Loucy (cell line): ENCODE data around the gene CIITA.
"Not testable (repeated sequence)": the region's sequence is repeated elsewhere in the genome, so short reads cannot be mapped to it uniquely, and the experiment has no call there.

Experiments used
- EZH2phosphoT487 ChIP-seq: fragments of 200-600 bp; IDR thresholded peaks from 2 replicates; pipeline ENCODE4 v1.6.1; 2018; ENCODE audit warnings: antibody characterized with exemption, mild to moderate bottlenecking, moderate library complexity, borderline replicate concordance
- TF ChIP-seq, protein P1 (sequence below): fragments of 200-600 bp; sonication (generic); conservative IDR thresholded peaks from 2 replicates; pipeline ENCODE4 v1.5.1; 2014; ENCODE audit warnings: mild to moderate bottlenecking, antibody characterized with exemption, low read length

DNA sequence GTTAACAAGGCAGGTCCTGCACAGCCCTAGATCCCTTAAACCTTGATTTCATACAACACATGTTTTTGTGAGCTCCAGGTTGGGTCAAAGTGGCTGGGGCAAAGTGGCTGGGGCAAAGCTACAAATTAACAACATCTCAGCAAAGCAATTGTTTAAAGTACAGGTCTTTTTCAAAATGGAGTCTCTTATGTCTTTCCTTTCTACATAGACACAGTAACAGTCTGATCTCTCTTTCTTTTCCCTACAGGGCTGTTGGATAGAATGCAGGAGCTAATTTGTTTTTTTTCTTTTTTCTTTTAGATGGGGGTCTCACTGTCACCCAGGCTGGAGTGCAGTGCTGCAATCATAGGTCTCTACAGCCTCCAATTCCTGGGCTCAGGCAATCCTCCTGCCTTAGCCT, 46.8 kb upstream of the CIITA start:
- TF ChIP-seq, protein P1, sequence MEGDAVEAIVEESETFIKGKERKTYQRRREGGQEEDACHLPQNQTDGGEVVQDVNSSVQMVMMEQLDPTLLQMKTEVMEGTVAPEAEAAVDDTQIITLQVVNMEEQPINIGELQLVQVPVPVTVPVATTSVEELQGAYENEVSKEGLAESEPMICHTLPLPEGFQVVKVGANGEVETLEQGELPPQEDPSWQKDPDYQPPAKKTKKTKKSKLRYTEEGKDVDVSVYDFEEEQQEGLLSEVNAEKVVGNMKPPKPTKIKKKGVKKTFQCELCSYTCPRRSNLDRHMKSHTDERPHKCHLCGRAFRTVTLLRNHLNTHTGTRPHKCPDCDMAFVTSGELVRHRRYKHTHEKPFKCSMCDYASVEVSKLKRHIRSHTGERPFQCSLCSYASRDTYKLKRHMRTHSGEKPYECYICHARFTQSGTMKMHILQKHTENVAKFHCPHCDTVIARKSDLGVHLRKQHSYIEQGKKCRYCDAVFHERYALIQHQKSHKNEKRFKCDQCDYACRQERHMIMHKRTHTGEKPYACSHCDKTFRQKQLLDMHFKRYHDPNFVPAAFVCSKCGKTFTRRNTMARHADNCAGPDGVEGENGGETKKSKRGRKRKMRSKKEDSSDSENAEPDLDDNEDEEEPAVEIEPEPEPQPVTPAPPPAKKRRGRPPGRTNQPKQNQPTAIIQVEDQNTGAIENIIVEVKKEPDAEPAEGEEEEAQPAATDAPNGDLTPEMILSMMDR = not testable (repeated sequence)
- not testable (repeated sequence) for TF ChIP-seq EZH2phosphoT487
